ENCODE data around the gene NWD2.

DNA sequence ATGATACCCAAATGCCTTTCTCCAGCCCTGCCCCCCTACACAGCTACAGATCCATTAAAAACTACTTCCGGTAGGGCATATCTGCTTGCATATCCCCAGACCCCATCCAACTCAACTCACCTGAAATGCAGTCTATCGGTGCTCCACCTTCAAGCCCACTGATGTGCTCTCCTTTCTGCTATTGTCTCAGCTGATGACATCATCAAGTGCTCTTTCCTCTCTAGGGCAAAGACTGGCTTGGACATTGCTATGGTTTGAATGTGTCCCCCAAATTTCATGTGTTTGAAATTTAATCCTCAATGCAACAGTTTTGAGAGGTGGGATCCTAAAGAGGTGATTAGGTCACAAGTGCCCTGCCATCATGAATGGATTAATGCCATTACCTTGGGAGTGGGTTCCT is 229.3 kb downstream of the NWD2 start:
- no peak for TF ChIP-seq POLR2A (IDR thresholded peaks at IDR 0.05)
- TF ChIP-seq, protein P1, sequence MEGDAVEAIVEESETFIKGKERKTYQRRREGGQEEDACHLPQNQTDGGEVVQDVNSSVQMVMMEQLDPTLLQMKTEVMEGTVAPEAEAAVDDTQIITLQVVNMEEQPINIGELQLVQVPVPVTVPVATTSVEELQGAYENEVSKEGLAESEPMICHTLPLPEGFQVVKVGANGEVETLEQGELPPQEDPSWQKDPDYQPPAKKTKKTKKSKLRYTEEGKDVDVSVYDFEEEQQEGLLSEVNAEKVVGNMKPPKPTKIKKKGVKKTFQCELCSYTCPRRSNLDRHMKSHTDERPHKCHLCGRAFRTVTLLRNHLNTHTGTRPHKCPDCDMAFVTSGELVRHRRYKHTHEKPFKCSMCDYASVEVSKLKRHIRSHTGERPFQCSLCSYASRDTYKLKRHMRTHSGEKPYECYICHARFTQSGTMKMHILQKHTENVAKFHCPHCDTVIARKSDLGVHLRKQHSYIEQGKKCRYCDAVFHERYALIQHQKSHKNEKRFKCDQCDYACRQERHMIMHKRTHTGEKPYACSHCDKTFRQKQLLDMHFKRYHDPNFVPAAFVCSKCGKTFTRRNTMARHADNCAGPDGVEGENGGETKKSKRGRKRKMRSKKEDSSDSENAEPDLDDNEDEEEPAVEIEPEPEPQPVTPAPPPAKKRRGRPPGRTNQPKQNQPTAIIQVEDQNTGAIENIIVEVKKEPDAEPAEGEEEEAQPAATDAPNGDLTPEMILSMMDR (IDR thresholded peaks at IDR 0.05), result no peak

Measured in testis (tissue), 2 donors.